DMS53 treated with DMSO at 0.1 percent for 48 hours (cell line): ENCODE measurements around the gene PRG3.

Experiments used
- DNase-seq: peaks from one replicate; lab custom pipeline; 2025; ENCODE audit not compliant: unreplicated experiment; lab: John Stamatoyannopoulos, UW

PRG3 gene, protein sequence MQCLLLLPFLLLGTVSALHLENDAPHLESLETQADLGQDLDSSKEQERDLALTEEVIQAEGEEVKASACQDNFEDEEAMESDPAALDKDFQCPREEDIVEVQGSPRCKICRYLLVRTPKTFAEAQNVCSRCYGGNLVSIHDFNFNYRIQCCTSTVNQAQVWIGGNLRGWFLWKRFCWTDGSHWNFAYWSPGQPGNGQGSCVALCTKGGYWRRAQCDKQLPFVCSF

DNA sequence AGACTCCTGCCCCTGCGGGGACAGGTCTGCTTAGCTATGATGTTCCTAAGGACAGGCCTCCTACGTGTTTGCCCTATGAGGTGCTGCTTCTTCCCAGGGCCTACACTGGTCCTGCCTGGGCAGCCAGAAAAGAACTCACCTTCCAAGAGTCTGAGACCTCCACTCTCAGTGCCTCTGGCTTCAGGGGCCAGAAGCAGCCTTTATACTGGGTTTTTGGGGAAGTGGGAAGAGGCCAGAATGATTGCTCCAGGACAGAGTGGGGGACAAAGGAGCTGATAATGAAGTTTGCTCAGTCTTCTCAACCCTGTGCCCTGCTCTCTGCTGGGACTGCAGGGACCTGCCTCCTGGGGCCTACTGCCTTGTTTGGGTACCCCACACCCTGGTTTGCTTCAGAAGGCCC, at the start of gene PRG3:
TSS of gene PRG3 (minus strand) at position 176 of the 400 bp plus-strand sequence. CDS start 442 bp downstream, outside the sequence.
- DNase-seq, result no peak

DNA sequence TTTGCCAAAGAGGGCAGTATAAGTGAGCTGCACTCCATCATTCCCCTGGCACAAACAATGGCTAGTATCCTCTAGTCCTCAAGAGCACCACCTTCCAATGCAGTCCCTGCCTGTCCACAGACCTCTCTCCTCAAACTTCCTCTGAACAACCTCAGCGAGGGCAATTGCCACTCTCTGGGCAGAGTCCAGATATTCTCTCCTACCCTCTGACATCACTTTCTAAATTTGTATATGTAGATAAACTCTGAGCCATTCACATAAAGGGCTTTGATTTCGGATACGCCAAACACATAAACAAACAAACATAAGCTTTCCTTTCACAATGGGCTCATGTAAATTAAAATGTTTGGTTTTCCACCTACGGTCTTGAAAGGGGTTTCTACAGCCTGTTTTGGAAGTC, 49.0 kb upstream of the PRG3 start:
- DNase-seq, result no peak

DNA sequence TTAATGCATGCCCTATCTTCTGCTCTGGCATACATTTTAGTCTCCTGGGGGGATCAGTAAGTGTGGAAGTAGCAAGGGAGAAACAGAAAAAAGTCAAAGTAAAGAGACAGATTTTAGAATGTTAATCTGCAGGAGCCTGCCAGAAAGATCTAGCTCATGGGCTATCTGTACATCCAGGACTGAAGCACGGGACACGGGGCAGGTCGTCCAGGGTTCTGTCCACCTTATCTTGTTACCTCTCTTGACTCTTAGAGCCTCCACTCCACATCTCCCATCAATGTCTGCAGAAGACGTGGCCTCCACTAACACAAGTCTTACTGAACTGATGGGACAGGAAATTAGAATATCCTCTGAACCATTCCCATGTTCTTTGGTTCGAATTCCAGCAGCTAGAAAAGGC, 47.7 kb upstream of the PRG3 start:
- no peak for DNase-seq

DNA sequence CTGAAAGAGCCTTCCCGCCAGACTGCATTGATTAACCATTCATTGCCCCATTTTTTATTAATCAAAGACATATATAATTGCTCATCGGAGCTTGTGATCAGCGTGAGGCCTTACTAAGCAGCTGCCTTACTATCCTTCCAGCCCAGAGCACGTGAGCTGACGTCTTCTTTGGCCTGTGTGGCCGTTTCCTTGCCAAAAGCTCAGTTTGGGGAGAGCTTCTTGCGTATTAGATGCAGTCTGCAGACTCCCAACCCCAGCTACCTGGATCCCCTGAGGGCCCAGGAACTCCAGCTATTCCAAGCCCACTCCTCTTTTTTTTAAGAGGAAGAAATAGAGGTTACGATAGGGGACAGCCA, 46.8 kb upstream of the PRG3 start:
- DNase-seq, result no peak

DNA sequence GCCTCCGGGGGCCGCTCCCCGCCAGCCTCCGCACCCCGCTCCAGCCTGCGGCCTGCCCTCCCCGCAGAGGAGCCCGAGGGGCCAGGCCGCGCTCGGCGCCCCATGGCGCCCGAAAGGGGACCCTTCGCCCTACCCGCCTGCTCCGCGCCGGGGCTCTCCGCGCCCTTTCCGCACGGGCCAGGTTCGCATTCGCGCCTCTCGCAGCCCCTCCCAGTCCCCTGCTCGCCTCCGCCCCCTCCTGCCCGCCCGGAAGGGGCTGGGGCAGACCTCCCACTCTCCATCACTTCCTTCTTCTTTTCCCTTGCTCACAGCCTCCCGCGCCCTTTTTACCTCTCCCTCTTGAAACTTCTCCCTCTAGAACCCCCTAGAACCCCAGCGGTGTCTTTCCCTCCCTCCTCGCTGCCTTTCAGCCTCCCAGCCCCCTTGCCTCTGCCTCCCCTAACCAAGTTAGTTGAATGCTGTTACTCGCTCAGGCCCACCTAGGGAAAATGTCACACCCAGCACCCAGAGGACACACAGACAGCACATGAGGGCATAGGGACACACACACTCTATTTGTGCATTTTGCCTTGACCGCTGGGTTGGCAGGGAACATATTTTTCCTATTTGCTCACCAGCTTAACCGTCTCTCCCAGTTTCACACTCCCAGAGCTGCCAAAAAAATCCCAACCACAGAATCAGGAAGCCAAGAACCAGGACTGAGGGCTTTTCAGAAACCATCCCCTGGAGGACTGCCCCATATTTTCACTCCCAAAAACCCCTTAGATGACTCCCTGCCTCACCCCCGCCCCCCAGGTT, 46.2 kb upstream of the PRG3 start, which contains the start of gene SLC43A3:
TSS of gene SLC43A3 (minus strand) at position 193 of the 798 bp plus-strand sequence. CDS start 949 bp downstream, outside the sequence.
- DNase-seq, result no peak

DNA sequence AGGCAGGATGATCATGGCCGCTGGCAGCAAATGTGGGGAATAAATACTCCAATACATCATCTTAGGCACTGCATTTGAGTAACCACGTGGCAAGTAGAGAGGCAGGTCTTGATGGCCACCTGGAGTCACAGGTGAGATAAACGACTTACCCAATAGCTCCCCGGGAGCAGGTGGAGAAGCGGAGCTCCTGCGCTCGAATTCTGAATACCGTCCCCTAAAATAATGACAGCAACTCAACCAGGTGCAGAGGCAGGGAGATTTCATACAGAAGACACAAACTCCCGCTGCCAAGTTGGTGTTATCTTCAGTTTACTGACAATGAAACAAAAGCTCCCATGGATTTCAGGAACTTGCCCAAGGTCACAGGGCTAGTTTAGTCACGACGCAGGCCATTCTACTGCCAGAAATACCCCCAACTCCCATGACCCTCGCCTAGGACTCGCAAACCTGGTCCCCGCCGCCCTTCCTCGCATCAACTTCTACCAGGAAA, 45.5 kb upstream of the PRG3 start:
- no peak for DNase-seq

DNA sequence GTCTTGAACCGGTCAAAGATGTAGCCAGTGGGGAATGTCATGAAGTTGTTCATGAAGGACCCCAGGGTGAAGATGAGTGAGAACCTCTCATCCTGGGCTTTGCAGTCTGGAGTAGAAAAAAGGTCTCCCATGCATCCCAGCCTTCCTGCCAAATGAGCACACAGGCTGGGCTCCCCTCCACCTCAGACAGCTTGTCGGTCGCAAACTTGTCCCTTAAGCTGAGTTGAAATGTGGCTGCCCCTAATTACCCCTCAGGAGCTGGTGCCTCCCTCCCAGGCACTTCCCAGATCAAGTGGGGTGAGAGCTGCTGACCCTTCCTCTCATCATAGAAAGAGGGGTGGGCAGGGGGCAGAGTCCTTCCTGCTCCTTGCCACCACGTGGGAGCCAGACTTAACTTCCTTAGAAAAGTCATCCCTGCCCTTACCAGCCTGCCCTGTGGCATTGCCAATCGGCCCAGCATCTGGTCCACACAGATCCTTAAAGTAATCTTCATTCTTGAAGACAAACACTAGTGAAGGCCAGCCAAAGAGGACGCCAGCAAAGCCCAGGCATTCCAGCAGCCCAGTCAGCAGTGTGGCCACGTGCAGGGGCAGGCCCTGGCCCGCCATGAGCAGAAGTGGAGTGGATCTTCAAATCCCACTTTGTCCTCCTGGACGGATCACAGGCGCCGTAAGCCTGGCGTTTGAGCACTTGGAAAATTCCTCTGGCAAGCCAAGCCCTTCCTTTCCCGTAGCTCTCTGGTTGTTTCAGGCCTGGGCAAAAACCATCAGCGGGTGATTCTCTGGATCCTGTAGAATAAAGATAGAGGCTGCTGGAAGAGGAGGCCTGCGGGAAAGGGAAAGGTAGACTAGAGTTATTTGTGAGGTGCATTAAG, 44.9 kb upstream of the PRG3 start:
- no peak for DNase-seq

DNA sequence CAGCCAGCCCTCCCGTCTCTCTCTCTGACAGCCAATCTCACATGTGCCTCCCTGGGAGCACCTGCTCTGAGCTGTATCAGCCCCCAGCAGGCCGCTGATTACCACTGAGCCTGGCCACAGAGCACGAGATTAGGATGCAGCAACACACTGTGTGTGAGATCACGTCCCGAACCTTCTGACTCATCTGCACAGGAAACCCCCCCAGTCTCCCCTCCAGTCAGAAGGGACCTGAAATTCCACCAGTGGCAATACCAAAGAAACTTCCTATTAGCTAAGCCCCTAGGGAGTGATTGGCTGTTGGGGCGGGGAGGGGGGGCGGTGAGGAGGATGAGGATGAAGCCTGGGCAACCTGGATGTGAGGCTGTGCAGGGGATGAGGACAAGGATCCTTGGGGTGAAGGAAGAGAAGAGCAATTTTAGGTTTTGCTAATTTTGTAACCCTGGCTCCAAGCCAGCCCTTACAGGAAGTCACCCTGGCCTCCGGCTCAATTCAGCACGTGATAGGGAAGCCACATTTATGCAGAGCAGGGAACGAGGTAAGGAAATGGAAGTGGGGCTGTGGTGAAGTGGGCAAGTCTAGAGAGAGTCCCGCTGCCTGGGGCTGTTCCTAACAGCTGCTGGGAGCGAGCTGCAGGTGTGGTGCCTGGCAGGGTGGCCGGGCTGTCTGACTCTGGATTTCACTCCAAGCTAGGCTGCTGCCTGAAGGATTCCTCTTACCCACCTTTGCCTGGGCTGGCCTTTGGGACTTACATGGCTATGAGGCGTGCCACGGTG, 44.0 kb upstream of the PRG3 start:
- no peak for DNase-seq

DNA sequence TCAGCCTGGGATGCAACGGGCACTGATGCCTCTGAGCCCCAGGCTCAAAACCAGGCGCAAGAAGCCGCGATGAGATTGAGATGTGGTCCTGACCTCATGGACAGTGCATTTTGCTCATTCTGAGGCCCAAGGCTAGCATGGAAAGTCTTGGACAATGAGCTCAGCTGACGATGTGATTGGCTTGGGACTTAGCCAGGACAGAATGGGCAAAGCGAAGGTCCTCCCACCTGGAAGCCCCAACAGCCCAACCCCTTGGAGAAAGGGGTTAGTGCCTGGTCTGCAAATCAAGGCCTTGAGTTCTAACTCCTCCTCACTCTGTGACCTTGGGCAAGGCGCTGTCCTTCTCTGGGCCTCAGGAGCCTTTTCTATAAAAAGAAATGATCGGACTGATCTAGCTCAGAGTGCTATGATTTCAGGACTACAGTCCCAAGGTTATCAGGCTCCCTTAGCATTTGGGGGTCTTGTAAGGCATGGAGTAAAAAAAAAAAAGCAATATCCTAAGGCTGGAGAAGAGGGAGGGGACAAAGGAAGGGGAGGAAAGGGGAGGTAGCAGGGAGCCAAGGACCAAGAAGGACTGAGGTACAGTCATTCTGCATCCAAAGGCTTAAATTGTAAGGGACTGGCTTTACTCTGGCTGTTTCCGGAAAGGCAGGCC, 43.3 kb upstream of the PRG3 start:
- DNase-seq, result no peak

DNA sequence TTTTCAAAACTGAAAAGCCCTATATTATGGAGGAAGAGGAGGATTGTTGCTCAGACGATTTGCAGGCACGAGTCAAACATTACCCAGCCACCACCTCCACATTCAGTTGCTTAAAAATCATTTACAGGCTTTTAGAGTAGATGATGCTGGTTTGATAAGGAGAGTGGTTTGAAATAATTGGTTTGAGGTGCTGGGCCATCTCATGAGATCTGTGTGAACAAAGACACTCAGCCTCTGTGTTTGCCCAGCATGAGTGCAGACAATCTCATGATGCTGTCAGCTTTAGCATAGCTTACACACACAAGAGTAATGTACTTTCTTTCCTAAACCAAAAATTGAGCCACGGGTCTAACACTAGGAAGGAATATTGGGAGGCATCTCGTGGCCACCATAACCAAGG, 41.7 kb upstream of the PRG3 start:
- no peak for DNase-seq

DNA sequence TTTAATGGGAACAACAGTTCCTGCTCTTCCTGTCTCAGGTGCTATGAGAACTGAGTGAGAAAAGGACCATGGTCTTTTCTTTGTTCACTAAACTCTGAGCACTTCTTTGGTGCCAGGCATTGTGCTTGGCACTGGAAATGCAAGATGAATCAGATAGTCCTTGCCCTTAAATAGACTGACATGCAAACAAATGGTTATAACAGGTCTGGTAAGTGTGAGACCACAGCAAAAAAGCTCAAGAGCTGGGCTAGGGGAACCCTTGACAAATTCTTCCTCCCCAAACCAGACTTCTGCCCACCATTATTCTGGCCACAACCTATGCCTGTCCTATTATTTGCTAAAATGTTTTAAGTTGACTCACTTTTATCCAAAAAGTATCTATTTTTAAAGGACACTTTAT, 40.9 kb upstream of the PRG3 start:
- DNase-seq, result no peak

DNA sequence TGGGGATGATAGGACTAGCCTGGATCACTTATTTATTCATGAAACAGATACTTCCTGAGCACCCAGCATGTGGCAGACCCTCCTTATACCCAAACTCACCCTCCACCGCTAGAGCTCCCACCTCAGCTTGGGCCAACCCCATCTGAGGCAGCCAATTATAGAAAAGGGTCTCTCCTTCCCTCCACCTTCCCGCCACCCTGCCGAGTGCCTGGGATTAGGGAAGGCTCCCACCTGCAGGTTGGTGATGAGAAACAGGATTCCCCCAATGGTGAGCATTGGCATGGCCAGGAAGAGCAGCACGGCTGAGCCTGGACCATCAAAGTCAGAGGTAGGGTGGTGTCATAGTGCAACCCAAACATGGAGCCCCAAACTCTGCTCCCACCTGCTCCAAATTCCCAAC, 40.1 kb upstream of the PRG3 start:
- no peak for DNase-seq

DNA sequence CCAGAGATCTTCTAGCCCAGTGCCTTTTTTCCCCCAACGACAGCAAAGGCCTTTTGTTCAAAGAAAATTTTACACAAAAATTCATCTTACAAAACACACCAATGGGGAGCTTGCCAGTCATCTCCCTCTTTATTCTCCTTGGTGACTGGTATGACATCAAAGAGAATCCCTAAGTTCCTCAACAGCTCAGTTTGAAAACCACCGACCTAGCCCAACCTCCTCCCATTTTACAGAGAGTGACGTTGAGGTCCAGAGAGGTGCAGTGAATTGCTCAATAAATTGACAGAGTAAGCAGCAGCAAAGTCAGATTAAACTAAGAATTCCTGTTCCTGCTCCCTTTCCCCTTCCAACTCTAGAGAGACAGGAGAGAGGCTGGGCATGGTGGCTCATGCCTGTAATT, 38.2 kb upstream of the PRG3 start:
- DNase-seq, result no peak

DNA sequence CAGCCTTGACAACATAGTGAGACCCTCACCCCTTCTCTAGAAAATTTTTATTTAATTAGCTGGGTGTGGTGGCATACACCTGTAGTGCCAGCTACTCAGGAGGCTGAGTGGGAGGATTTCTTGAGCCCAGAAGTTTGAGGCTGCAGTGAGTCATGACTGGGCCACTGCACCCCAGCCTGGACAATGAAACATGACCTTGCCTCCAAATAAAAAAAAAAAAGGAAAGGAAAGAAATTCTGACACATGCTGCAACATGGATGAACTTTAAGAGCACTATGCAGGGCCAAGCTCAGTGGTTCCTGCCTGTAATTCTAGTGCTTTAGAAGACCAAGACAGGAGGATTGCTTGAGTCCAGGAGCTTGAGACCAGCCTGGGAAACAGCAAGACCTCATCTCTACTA, 37.2 kb upstream of the PRG3 start:
- DNase-seq, result no peak

DNA sequence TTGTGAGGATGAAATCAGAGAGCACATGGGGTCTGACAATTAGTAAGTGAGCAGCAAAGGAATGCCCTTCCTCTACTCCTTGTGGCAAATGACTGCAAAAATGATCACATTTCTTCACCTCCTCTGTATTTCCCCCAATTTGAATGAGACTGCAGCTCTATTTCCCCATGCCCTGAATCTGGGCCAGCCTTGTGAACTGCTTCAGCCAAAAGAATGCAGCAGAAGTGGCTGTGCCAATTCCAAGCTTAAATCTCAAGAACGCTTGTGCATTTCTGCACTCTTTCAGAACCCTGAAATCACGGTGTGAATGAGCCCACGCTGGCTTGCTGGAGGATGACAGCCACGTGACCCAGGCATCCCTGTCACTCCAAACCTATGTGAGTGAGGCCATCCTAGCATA, 36.1 kb upstream of the PRG3 start:
- DNase-seq, result no peak

DNA sequence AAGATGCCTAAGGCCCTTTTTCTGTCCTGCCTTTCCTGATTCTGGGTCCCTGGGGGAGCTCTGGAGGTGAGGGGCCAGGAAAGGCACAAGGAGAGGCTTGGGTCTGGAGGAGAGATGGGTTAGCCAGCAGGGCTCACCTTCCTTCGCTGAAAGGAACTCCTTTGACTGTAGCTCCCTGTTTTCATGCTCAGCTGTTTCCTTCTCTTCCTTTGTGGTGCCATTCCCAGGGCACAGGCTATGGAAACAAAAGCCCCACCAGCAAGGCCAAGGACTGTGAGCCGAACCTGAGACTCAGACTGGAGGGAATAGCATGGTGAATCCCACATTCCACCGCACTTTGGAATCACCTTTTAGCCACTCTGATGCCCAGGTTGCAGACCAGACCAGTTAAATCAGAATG, 35.5 kb upstream of the PRG3 start:
- no peak for DNase-seq

DNA sequence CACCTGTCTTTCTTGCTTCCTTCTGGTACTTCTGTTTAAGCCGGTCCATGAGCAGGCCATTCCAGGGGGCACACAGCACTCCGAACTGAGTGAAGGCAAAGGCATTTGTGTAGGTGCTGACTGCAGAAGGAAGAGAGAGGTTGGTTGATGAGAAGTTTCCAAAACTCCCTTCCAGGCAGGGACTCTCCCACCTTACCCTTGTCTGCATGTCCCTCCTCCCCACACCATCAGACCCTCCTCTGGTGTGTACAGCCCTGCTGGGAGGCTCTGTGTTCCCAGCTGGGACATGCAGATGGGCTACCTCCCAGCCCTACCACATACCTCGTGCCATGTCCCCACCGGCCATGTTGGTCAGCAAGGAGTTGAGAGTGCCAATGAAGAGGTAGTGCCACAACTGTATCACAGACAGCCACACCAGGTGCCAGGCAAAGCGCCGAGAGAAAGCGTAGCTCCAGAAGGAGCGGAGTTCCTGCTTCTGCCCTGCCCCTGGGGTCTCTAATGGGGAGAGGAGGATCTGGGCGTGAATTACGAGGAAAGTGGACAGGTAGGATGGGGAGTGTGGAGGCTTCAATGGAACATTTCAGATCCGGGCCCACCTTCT, 33.8 kb upstream of the PRG3 start:
- DNase-seq, result no peak

DNA sequence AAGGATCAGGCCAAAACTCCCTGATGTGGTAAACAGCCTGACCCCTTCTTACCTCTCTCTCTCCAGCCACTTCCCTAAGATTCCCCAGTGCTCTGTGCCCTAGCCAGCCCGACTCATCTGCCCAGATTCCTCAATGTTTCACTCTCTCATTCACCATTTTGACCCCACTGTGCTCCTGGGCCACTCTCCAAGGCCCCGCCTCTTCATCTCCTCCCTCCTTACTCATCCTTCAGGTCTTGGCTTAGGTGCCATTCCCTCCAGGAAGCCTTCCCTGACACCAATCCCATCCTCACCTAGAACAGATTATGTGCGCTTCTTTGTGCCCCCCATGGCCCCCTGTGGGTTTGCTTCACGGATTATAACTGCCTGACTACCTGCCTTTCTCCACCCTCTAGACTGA, 32.7 kb upstream of the PRG3 start:
- DNase-seq, result no peak

DNA sequence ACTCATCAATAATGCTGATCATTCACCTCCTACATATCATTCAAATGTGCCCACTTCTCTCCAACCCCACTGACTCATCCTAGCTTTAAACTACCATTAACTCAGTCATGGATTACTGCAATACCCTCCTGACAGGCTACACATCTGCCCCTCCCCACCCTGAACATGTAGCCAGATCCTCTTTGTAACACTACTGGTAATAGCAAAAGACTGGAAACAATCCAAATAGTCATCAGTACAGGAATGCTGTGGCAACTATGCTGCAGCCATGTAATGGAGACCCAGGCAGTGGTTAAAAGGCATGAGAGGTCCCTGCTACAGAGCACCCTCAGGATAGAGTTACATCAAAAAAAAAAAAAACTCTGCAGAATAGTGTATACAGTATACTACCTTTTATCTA, 29.3 kb upstream of the PRG3 start:
- DNase-seq, result no peak
